Stimulated activated CD8-positive, alpha-beta memory T cell treated with anti-CD3 and anti-CD28 coated beads, Interleukin-4, amount 100 ng/mL, for 24 hours (primary cell): ENCODE results near the gene NEBL.

ENCODE experiments used
- DNase-seq: peaks from one replicate; pipeline ENCODE4 v3.0.0-alpha.2; 2020; ENCODE audit warnings: low read depth

Gene NEBL

DNA sequence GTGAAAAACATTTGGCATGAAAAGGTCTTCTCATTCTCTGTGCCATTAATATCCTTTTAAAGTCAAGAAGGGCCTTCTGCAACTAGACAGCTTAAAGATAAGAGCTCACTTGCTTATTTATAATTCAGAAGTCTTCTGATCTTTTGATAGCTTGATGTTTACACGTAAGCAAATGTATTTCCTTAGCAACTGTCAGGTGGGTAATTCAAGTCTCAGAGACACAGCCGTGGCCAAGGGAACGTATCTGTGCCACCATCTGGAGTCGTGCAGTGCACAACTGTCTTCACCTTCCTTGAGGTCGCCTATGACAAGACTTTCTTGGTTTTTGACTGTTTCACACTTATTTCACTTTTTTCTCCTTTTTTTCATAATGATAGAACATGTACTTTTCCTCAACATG lies 4.0 kb upstream of the NEBL start:
- DNase-seq, result no peak

DNA sequence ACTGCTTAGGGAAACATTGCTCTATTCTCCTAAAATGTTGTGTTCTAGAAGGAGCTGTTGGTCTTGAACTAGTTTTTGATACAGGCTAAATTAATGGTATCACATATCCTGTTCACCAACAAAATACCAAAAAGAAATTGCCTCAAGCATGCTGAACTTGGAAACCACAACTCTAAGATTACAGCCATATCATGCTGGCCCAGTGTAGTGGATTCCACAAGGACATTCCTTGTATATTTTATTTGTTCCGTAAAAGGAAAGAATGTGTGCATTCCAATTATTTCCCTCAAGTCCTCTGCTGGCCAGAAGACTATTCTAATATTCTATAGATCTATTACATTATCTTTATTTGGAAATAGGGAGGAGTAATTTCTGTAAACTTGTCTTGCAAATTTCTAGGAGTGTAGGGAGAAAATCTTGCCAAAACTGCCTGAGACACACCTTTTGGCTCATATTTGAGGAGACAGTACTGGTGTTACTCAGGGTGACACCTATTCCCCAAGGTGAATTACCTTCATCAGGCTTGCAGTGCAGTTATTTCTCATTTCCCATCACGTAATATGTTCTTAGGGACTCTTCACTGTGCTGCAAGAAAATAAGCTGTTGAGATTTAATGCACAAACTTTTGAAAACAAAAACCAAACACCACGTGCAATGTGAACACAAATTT lies 1.9 kb upstream of the NEBL start:
- DNase-seq, result no peak

DNA sequence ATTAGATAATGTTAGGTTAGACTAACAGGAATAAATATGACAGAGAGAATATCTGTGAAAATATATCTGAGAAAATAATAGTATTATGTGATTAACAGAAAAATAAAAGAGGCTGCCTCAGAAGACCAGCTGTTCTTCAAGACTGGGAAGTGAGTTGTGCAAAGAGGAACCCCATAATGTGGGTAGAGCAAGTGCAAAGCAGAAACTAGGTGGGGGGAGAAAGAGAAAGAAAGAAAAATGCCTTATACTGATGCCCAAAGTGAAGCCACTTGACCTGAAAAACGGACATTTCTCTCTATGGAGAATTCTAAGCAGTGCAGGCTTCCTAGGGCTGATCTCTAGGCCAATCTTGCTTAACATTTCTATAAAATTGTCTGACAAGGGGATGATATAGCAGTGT lies 3.8 kb downstream of the NEBL start:
- no peak for DNase-seq

DNA sequence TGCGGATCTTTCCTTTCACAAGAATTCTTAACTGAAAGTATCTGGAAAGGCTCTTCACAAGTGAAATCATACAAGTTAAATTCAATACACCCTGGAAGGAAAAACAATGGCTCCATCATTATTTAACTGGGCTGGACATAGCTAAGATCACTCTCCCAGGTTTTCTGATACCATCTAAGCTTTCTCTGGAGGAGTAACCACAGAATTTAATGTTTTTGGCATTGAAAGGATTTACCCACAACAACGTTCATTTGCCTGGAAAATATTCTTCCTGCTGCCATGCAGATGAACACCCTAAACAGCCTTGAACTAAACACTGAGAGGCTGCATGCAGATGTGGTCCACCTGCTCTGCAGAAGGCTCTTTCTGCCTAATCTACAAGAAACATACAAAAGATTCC lies 4.3 kb downstream of the NEBL start:
- no peak for DNase-seq

DNA sequence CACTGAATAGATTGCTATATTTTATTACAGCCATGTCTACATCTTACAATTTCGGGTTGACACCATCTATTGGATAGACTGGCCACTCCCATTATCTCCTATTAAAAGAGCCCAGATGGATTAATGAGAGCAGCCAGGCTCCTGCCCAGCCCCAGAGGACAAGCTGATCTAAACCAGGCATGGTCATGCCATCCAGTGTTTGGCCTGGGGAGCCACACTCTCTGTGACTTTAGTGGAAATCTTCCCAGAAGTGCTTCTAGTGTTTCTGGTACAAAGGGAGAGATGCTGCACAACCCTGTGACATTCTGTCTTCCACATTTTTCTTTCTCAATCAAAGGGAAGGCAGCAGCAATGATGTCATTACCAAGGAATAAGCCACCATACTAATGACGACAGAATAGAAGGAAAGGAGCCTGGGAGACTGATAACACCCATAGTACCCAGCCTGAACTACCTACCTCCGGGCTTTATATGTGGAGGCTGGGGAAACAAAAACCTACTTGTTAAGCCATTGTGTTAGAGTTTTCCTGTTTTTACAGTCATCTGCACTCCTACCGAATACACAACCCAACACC lies 5.0 kb downstream of the NEBL start:
- DNase-seq, result no peak

DNA sequence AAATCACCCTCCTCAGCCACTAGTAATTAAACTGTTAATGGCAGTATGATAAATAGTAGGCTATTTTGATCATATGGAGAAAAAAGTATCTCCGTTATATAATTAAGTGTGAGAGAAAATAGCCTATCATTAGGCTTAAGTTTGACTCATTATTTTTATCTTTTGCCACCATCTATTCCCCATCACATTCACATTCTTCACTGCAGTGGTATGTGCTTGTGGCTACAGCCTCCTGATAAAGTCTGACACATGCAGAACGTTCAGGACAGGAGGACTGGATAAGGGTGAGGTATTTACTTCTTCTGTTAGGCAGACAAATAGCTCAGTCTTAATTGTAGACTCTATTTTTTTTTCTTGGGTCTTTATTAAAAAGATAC lies 5.8 kb downstream of the NEBL start:
- DNase-seq, result no peak

DNA sequence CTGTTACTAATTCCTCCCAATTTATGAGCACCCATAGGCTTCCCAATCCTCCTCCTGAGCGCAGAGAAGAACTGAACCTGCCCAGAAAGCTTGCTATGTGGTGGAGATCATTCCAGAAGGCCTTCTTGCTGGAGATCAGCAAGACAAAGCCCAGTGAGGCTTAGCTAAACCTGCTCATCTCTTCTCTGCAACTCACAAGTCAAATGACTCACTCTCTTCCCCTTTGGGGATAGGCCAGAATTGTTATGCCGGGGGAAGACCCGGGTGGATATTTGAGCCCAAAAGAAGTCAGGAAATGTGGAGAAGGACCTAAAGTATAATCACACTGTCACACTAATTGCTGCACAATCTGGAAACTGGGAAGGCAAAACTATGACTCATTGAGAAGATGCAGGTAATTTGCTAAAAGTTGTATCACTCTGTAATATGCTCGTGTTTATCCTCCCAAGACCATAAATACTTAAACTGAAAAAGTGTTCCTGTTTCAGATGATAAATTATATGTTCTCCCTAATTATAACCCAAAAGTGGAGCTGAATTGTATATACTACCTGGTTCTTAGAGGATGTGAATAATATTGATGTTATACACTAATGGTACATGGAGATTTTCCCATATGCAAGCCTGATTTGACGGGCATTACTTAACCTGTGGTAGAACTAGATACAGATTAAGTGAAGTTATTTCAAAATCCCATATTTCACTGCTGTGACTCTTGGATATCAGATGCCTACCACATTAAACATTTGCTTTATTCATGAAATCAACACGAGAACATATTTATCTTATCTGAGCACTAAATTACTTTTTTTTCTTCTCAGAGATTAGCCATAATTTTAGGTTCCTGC lies 6.4 kb downstream of the NEBL start:
- no peak for DNase-seq

DNA sequence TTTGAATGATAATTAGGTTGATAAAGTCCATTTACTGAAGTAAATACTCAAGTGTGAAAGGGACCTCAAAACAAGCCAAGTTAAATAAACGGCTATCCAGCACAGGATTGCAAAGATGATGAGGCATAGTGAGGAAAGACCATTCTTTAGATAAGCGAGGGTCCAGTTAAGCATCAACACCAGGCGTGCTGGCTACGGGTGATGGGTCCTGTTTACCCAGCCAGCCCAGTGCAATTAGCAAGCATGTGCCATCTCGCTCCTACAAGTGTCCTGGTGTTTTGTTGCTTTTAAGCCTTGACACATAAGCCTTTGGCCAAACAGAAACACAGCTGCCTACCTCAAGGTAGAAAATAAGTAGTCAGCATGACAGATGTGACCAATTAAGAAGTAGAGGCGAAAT lies 7.1 kb downstream of the NEBL start:
- no peak for DNase-seq

DNA sequence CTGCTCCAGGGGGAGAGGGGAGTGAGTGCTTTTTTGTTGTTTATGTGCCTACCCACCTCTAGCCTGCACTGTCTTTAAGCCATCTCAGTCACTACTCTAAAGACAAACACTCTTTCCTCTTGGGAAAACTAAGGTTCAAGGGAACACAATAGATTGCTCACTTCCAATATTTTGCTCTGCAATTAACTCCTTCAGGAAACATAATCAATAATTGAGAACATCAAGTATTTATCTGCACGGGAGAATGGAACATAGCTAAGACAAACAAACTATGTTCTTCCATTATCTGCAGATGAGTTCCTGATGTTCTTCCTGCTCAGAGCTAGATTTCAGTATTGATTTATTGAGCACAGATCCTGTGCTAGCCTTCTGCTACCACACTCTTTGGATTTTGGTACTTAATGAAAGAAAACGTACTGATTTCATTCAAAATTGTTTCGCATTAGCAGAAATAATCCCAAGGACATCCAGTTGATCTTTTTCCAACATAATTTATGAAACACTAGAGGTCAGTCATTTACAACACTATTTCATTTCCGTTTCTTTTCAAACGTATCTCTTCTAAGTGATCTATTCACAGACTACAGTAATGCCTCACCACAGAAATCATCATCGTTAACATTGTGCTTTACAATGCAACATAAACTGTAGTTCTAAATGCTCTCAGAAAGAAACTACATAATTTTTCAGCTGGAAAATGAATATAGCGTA lies 8.3 kb downstream of the NEBL start:
- DNase-seq, result no peak

DNA sequence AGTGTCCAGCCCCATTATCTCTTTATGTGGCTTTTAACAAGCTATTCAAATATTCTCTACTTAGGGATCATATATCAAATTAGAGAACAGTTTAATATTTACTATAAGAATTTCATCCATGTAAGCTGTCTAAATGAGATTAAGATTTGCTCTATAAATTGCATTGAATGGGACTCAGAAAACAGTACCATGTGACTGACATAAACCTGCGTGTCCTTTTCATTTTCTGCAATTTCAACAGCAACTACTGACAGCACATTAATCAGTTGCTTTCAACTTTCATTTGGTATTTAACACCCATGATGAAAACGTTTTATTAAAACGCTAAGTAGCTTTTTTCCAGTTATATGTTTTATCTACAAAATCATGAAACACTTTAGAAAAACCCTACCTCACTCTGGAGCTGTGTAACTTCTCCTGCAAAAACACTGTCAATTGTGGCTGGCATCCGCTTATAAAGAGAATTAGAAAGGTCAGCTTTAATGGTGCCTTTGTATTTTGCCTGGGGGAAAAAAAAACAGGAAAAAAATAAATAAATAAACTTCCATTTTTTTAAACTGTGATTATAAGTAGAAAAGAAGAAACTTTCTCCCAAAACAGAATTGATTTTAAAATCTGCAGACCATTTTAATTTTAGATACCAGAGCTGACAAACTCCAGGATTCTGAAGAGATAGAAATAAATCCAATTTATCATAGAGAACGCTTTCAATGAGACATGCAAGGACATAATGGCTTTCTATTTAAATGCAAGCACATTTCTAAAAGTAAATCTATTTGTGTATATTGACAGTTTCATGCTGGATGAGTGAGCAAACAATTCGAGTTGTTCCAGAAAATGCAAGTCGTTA lies 9.2 kb downstream of the NEBL start:
- DNase-seq, result no peak

DNA sequence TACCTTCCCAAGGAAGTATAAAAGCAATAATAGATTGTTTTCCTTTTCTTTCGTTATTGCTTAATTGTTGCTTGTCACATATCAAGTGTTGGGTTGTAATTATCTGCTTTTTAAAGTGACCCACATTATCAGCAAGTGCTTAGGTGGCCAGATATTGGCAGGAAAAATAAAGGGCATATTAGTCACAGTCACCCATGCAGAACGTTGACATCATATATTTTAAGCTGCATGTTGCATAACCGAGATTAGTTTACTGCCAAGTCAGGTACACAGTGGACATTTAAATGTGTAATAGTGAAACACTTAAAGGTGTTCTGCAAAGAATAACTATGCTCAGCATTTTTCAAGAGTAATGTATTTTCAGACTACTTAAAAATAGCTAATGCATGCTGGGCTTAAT lies 11.4 kb downstream of the NEBL start:
- DNase-seq, result no peak

DNA sequence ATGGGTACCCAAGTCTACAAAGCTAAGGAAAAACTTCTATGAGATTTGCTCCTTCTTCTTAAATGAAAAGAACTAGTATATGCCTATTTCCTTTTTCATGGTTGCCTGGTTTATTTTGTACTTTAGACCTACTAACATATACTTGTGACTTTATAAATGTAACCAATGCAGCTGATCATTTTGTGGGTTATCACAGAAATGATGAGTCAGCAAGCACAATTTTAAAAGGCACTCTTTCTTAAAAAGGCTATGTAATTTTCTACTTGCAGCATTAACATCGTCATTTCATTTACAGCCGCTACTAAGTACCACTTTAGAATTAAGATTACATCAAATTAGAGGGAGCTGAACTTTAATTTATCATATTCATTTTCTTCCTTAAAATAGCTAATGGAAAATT lies 13.6 kb downstream of the NEBL start:
- no peak for DNase-seq

DNA sequence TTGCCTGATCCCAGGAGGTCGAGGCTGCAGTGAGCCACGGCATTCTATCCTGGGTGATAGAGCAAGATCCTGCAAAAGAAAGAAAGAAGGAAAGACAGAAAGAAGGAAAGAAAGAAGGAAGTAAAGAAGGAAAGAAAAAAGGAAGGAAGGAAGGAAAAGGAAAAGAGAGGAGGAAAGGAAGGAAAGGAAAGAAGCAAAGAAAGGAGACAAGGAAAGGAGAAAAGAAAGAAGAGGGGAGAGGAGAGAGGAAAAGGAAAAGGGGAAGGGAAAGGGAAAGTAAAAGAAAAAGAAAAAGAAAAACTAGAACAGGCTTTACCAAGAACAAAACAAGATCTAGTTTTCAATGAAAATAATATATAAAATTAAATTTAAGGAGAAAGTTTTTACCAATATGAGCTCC lies 15.0 kb downstream of the NEBL start:
- DNase-seq, result no peak

DNA sequence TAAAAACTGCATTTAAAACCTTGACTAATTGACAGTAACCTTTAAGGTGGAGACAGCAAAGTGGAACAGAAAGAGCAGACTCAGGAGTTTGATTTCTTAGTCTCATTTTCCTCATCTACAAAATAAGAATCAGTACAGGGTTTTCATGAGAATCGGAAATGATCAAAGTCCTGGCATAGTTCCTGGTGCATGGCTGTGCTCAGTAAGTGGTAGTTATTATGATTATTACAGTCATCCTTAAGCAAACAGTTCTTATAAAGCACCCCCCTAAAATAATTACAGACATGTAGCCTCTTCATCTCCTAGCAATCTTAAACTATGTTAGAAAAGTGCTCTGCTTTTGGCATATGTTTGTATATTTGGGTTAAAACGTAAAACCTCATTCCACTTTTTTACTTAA lies 18.0 kb downstream of the NEBL start:
- no peak for DNase-seq

DNA sequence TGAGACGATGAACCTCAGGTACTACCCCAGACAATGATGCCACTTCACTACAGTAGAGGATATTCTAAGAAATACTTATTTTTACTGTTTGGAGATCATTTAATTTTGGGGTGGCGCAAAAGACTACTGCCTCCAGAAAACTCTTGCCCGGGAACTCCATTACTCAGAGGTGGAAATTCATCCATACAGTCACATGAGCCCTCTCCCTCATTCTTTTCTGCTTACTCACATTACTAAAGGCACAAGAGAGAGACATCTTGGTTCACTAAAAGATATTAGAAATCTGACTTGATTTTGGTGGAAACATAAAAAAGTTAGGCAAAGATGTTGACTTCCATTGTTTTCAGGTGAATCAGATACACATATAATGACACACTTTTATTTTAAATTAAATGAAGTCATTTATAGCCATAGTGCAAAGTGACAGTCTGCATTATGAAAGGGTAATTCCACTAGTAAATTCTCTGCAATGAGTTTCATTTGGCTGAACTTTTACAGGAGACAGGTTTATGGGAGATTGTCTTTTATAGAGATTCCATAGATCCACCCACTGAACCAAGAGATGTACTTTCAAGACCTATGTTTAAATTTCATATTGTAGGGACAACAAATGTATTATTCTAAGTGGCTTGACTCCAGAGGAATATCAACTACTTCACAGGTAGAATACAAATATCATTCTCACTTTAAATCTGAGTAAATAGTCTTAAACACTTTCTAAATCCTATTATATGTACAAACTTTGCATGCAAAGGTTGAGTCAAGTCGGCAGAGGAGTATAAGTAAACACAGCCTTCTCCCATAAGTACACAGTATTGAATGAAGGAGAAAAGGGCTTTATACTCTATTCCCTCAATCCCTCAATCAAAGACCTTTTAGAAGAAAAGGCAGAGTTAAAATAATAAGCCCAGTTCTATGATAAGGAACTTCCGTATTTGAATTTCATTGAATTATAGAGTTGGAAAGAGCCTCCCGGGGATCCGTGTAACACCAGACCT lies 18.8 kb downstream of the NEBL start:
- DNase-seq, result no peak

DNA sequence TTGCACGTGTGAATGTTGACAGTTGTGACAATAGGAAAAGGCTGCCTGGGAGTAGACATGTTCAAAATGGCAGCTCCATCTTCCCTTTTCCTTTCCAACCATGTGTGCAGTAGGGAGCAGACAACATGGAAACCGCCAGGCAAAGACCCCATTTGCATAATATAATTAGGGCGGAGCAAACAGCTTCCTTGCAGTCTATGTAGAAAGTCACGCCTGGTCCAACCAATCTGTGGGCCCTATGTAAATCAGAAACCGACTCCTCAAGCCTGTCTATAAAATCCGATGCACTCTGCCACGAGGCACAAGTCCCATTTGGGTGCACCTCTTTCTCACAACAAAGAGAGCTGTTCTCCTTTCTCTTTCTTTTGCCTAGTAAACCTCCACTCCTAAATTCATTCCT lies 19.6 kb downstream of the NEBL start:
- DNase-seq, result no peak

DNA sequence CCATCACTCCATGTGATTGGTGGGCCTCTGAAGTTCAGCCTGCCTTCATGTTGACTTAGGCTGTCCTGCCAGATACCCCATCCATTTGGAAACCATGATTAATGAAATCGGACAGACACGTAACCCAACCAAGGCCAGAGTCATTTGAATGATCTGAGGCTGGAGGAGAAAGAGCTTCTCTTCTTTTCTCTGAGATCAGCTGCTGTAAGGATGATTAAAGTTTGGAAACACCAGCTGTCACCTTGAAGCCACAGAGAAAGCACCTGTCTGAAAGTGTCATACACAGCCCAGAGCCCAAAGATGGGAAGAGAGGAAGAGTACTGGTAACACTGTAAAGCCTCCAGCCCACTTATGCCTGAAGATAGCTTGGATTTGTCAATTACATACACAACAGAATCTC lies 22.9 kb downstream of the NEBL start:
- no peak for DNase-seq

DNA sequence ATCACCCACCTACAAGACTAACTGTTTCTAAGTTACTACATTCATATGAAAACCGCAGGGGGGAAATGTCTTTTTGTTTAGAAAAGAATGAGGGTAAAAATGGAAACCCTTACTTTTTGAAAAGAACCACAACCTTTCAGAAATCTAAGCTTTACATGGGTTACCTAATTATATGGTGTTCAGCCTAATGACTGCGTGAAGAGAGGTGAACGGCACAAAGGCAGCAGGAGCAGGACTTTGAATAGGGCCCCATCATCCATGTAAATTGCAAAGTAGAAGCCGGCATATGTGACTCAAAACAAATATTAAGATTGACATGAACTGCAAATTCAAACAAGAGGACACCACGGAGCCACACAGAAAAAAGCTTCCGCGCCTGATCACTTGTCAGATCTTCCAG lies 25.1 kb downstream of the NEBL start:
- no peak for DNase-seq

DNA sequence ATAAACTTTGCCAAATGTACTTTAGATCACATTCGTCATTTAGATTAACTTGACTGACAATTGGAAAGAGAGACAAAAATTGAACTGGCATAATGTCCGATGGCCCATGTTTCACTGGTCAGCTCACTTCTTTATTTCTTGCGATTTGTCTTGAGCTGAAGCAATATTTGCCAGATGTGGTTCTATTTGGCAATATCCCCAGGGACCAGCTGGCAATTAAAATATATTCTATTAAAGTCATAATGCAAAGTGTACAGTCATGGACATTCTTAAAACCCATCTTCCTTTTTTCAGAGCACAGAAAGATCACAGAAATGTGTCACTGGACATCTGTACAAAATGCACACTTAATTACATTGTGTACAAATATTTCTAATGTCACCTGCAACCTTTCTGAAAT lies 26.3 kb downstream of the NEBL start:
- DNase-seq, result no peak

DNA sequence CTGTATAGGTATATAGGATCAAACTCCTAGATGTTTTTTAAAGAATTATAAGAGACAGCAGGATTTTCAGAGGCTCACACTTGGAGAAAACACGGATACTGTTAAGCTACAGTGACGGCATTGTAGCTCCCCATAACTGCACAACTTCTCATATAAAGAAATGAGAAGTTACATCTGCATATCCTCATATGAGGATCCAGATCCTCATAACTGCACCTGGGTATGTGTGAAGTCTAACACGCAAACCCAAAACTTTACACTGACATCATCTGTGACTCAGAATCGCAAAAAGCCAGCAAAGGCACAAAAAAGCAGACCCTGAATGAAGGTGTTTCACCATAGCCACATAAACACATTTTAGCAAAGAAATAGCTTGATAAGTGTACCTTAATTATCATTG lies 34.1 kb downstream of the NEBL start:
- DNase-seq, result no peak
